ENCODE results near the gene CCDC7.

DNA sequence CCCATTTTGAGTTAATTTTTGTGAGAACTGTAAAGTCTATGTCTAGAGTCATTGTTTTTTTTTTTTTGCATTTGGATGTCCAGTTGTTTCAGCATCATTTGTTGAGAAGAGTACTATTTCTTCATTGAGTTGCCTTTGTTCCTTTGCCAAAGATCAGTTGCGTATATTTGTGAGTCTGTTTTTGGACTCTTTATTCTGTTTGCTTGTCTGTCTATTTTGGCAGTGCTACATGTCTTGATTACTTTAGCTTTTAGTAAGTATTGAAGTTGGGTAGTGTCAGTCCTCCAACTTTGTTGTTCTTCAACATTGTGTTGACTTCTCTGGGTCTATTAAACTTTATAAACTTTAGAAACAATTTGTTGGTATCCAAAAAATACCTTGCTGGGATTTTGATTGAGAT is 31.6 kb downstream of the CCDC7 start:
- TF ChIP-seq, protein P1, sequence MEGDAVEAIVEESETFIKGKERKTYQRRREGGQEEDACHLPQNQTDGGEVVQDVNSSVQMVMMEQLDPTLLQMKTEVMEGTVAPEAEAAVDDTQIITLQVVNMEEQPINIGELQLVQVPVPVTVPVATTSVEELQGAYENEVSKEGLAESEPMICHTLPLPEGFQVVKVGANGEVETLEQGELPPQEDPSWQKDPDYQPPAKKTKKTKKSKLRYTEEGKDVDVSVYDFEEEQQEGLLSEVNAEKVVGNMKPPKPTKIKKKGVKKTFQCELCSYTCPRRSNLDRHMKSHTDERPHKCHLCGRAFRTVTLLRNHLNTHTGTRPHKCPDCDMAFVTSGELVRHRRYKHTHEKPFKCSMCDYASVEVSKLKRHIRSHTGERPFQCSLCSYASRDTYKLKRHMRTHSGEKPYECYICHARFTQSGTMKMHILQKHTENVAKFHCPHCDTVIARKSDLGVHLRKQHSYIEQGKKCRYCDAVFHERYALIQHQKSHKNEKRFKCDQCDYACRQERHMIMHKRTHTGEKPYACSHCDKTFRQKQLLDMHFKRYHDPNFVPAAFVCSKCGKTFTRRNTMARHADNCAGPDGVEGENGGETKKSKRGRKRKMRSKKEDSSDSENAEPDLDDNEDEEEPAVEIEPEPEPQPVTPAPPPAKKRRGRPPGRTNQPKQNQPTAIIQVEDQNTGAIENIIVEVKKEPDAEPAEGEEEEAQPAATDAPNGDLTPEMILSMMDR (IDR thresholded peaks at IDR 0.05; ENCODE audit: poor library complexity): no peak
- no peak for TF ChIP-seq EZH2phosphoT487 (IDR thresholded peaks at IDR 0.05; ENCODE audit: low read depth, severe bottlenecking, unreplicated experiment)
- no peak for TF ChIP-seq EZH2 (IDR thresholded peaks at IDR 0.05; ENCODE audit: borderline replicate concordance)
